Natural killer cell (primary cell): ENCODE results near the gene USF3. TPM values are rescaled to one million over a fixed set of nuclear protein-coding genes. Genes with fewer than 3 reads are reported as not detected.

ENCODE experiments used
- ATAC-seq, 3 donors: fragments of 150-1000 bp in 2 of 3; fragments of 200-7000 bp in 1 of 3; cut with Tn5 transposase; 1 replicate in 1 of 3; 2 replicates in 2 of 3; pipeline ENCODE4 v1.10.0; 2021; ENCODE audit warnings: mild to moderate bottlenecking in 2 of 3, moderate library complexity in 2 of 3
- DNase-seq, 2 donors: peaks; one replicate each; pipeline versions ENCODE4 v3.0.0 to v3.0.0-alpha.2; 2013 to 2021; ENCODE audit warnings: mixed read lengths in 1 of 2
- H3K27ac ChIP-seq: one replicate; pipeline ENCODE4 v1.5.1; 2013; ENCODE audit warnings: mild to moderate bottlenecking, low read length
- H3K27me3 ChIP-seq: one replicate; pipeline ENCODE4 v1.6.1; 2013; ENCODE audit warnings: low read length; ENCODE audit not compliant: control insufficient read depth, insufficient read depth
- H3K36me3 ChIP-seq: one replicate; pipeline ENCODE4 v1.6.1; 2013; ENCODE audit warnings: low read length; ENCODE audit not compliant: control insufficient read depth, insufficient read depth
- H3K4me1 ChIP-seq: one replicate; pipeline ENCODE4 v1.6.1; 2013; ENCODE audit warnings: low read length; ENCODE audit not compliant: control insufficient read depth, insufficient read depth
- H3K4me3 ChIP-seq: one replicate; pipeline ENCODE4 v1.5.1; 2013; ENCODE audit warnings: low read length
- H3K9me3 ChIP-seq: one replicate; pipeline ENCODE4 v1.6.1; 2013; ENCODE audit warnings: low read length; ENCODE audit not compliant: control insufficient read depth, insufficient read depth
- H3K27ac Mint-ChIP-seq, 2 donors: one replicate each; pipeline ENCODE4 v1.8.0; 2022; ENCODE audit warnings: mild to moderate bottlenecking in 2 of 2, mixed read lengths in 2 of 2, moderate library complexity in 1 of 2
- H3K27me3 Mint-ChIP-seq, 2 donors: one replicate each; pipeline ENCODE4 v1.8.0; 2022; ENCODE audit warnings: low read depth in 2 of 2, mixed read lengths in 2 of 2
- H3K36me3 Mint-ChIP-seq: one replicate; pipeline ENCODE4 v1.8.0; 2022; ENCODE audit warnings: mixed read lengths
- H3K4me1 Mint-ChIP-seq, 2 donors: one replicate each; pipeline ENCODE4 v1.8.0; 2022; ENCODE audit warnings: mixed read lengths in 2 of 2
- H3K4me3 Mint-ChIP-seq: one replicate; pipeline ENCODE4 v1.8.0; 2022; ENCODE audit warnings: mild to moderate bottlenecking, moderate library complexity, mixed read lengths
- H3K9me3 Mint-ChIP-seq, 2 donors: one replicate each; pipeline ENCODE4 v1.8.0; 2022; ENCODE audit warnings: mixed read lengths in 2 of 2
- WGBS: methylation state at CpG from one replicate; pipeline ENCODE4 v1.1.7; 2013; ENCODE audit warnings: missing lambda C conversion rate; ENCODE audit not compliant: insufficient coverage; 5-methylcytosine and 5-hydroxymethylcytosine counted together
- intact Hi-C: fragments of 100-400 bp; cut with micrococcal nuclease; formaldehyde crosslinking; loops from one replicate; pipeline ENCODE4 v1.14.2; 2022
- total RNA-seq, 4 donors: library from RNA; stranded (reverse); fragments of 120-200 nt in 1 of 4; gene quantifications; one replicate each; pipeline versions ENCODE4 v1.2.3 to v1.2.4, GENCODE V29; 2013 to 2022
- TF ChIP-seq, protein P1 (sequence below): fragments of 200-600 bp; IDR thresholded peaks from one replicate; pipeline ENCODE4 v1.8.0; 2022; ENCODE audit warnings: antibody characterized with exemption

Gene USF3
- total RNA-seq, 3 donors from 2014 or later (not counting 1 experiment from before 2014, with no cell fraction given) = 38.0 to 43.0 (median 41.8) TPM

DNA sequence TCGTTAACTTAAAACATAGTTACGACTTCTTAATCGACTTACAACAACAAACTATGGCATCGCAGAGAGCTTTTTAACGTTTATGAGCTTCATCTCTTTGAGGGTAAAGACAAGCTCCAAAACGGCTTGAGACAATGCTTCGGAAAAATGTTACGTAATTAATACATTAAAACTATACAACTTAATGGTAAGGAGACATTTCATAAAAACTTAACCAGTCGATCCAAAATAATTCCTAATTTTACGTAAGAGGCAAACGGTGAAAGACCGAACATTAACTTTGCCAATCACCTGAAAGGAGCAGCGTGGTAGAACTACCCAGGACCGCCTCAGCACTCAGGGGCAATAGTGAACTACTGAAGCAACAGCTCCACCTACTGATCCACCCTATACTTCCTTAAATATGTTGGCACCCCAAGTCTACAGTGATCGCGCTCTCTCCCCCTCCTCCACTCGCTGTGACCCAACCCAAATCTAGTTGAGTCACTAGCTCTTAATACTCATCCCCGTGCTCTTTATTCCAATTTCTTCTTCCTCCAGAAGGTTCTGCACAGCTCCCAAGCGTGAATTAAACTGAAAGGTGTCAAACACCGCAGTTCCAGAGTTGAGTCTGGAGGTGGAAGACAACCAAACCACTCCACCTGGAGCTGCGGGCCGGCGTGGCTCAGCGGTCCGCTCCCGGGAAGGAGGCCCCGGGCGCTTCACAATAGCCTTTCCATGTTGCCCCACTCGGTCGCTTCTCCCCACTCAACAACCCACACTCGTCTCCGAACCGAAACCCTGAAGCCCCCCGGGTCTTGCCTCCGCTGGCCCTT is 48.7 kb upstream of the USF3 start:
- DNase-seq (peak; percentile 63 to 94), ATAC-seq (peak; percentile 65 to 85 (median 66))
- Histone ChIP-seq H3K4me3 (peak overlapping the region; percentile 89), H3K9me3 (no peaks in the 10 kb centered on the region), H3K36me3 (no peaks in the 10 kb centered on the region), H3K27me3 (no peaks in the 10 kb centered on the region), H3K27ac (peak overlapping the region; percentile 96), H3K4me1 (peaks cover 25% of the 10 kb centered on the region)
- TF ChIP-seq, protein P1, sequence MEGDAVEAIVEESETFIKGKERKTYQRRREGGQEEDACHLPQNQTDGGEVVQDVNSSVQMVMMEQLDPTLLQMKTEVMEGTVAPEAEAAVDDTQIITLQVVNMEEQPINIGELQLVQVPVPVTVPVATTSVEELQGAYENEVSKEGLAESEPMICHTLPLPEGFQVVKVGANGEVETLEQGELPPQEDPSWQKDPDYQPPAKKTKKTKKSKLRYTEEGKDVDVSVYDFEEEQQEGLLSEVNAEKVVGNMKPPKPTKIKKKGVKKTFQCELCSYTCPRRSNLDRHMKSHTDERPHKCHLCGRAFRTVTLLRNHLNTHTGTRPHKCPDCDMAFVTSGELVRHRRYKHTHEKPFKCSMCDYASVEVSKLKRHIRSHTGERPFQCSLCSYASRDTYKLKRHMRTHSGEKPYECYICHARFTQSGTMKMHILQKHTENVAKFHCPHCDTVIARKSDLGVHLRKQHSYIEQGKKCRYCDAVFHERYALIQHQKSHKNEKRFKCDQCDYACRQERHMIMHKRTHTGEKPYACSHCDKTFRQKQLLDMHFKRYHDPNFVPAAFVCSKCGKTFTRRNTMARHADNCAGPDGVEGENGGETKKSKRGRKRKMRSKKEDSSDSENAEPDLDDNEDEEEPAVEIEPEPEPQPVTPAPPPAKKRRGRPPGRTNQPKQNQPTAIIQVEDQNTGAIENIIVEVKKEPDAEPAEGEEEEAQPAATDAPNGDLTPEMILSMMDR = peak; percentile 68
- under 1% methylated on average over 32 of the region's 35 CpGs for WGBS
- Mint-ChIP-seq H3K36me3 (no peaks in the 10 kb centered on the region), H3K4me3 (peak overlapping the region; percentile 100), H3K4me1 (peaks cover 83% of the 10 kb centered on the region in 2 donors), H3K27me3 (no peaks in the 10 kb centered on the region), H3K27ac (peak overlapping the region; percentile 93 to 100), H3K9me3 (no peaks in the 10 kb centered on the region)
- intact Hi-C loops = loop anchor here (1.0 to 5.0 kb wide), 7 partner anchors 9 to 1183 kb away; partner anchors contain the start of genes ATG3, SIDT1 and SLC35A5

DNA sequence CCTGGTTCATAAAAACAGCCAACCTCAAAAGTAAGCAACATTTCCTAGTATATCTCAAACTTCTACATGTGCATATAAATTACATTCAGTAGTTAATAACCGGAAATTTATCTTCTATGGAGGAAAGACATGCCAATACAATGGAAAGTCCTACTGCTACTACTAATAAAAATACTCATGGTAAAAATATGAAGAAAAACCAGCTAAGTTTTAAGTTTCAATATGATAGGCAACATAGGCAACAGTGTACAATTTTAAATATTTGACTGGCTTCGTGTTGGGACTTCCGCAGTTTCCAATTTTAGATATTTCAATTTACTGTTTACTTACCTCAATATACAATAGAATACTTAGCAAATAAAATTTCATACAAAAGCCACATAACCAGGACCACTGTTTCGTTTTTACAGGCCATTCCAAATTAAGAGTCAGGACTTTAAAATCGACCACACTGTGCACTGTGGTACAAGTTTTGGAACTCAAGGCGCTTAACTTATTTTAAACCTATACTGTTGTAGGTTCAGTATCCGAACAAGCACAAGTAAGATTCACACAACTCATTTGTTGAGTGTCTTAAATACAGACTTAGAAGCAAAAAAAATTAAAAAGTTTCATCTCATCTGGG is 46.7 kb upstream of the USF3 start:
- 43% methylated on average over 5 of the region's 7 CpGs for WGBS
- Mint-ChIP-seq H3K27ac (peak overlapping the region; percentile 93 to 100), H3K4me1 (peaks cover 73% of the 10 kb centered on the region in 2 donors), H3K36me3 (no peaks in the 10 kb centered on the region), H3K27me3 (no peaks in the 10 kb centered on the region), H3K9me3 (no peaks in the 10 kb centered on the region), H3K4me3 (peak overlapping the region; percentile 100)
- no peak for ATAC-seq
- Histone ChIP-seq H3K4me3 (no peak overlapping the region), H3K4me1 (peaks cover 25% of the 10 kb centered on the region), H3K27ac (peak overlapping the region; percentile 75), H3K36me3 (no peaks in the 10 kb centered on the region), H3K9me3 (no peaks in the 10 kb centered on the region), H3K27me3 (no peaks in the 10 kb centered on the region)
- TF ChIP-seq, protein P1 = no peak
- DNase-seq = peak in 1 of 2 donors; percentile 49
- intact Hi-C loops = loop anchor here (2.0 kb wide), 1 partner anchor 472 kb away; no protein-coding TSS in a partner anchor

DNA sequence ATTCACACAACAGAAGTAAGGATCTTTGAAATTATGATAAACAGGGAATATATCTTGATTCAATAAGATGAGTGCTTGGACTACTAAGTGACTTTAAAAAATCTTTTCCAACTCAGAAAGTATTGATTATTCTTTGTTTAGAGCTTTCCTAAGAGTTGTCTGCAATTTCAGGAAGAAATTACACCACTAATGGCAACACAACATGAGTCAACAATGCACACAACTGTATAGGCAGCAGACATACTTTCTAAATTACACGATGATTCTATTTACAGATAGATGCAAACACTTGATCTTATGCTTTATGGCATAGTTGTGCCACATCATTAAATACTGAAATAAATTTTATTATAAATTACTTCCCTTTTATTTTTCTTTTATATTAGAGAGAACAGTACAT is 45.2 kb upstream of the USF3 start:
- H3K4me3 Mint-ChIP-seq = peak overlapping the region; percentile 100
- Histone ChIP-seq H3K27ac (peak overlapping the region; percentile 75), H3K36me3 (no peaks in the 10 kb centered on the region), H3K4me1 (peaks cover 17% of the 10 kb centered on the region), H3K4me3 (no peak overlapping the region), H3K9me3 (no peaks in the 10 kb centered on the region), H3K27me3 (no peaks in the 10 kb centered on the region)
- intact Hi-C loops = loop anchor here (1.0 to 2.0 kb wide), 2 partner anchors 97 to 473 kb away; partner anchors contain the start of gene GRAMD1C
- no peaks in the 10 kb centered on the region for H3K36me3 Mint-ChIP-seq
- TF ChIP-seq, protein P1 = no peak
- no peaks in the 10 kb centered on the region for H3K9me3 Mint-ChIP-seq
- DNase-seq (no peak), ATAC-seq (no peak)
- H3K27me3 Mint-ChIP-seq = no peaks in the 10 kb centered on the region
- WGBS = 67% methylated on average over 1 of the region's 1 CpG
- peaks cover 63 to 64% of the 10 kb centered on the region in 2 donors for H3K4me1 Mint-ChIP-seq
- peak overlapping the region; percentile 93 to 100 for H3K27ac Mint-ChIP-seq
